HG03460 (cell line): ENCODE data around the gene XDH.

Source experiments
- ATAC-seq: cut with Tn5 transposase; IDR thresholded peaks from one replicate; pipeline ENCODE4 v1.9.1; 2021; ENCODE audit not compliant: unreplicated experiment

Gene XDH

GRCh38 chr2:31287654-31288053 is 126.9 kb downstream of the XDH start:
- no peak for ATAC-seq

- no peak for ATAC-seq
These were observed 127.5 kb downstream of the XDH start for GRCh38 chr2:31286961-31287550.

GRCh38 chr2:31286230-31286629 is 128.3 kb downstream of the XDH start:
- ATAC-seq = no peak
